PC-3 (cell line): ENCODE measurements around the gene SVOPL.

Experiments
- CTCF ChIP-seq: fragments of 300-600 bp; sonication (generic); conservative IDR thresholded peaks from 2 replicates; pipeline ENCODE4 v1.5.1; 2017; ENCODE audit warnings: antibody characterized with exemption, low read depth, mild to moderate bottlenecking, low read length
- EZH2 ChIP-seq: fragments of 300-600 bp; sonication (generic); IDR thresholded peaks from one replicate; pipeline ENCODE4 v1.6.1; 2017; ENCODE audit warnings: antibody characterized with exemption, mild to moderate bottlenecking, low read length; ENCODE audit not compliant: unreplicated experiment
- EZH2phosphoT487 ChIP-seq: fragments of 300-600 bp; sonication (generic); IDR thresholded peaks from 2 replicates; pipeline ENCODE4 v1.6.1; 2018; ENCODE audit warnings: mild to moderate bottlenecking, antibody characterized with exemption, low read length, borderline replicate concordance

DNA sequence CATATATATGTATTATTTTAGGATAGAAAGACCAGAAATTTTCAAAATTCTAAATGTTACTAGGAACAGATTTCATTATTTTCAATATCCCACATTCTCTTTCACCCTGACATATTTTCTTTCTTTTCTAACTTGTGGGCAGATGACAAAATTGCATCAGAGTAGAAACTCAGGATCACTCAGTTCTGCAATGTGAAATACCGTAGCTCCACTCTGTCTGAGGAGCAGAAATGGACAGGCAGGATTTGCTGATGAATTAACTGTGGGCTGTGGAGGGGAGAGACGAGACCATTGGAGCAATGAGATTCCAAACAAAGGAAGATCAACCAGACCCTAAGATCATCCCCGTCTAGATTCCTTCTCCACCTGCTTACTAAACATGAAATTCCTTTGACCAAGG lies 37.0 kb upstream of the SVOPL start:
- no peak for TF ChIP-seq CTCF
- TF ChIP-seq EZH2 = no peak
- TF ChIP-seq EZH2phosphoT487 = no peak
